Skin of body (tissue), 2 donors: ENCODE data around the gene KLK14. TPM values are rescaled to one million over a fixed set of nuclear protein-coding genes. Genes with fewer than 3 reads are reported as not detected.

Experiments
- DNase-seq: peaks from one replicate; lab custom pipeline; 2025; lab: John Stamatoyannopoulos, UW
- total RNA-seq: library from RNA; depleted of rRNA; stranded (reverse); fragments of >200 nt; gene quantifications from one replicate; pipeline ENCODE4 v1.2.3, GENCODE V29; 2014

KLK14 gene
- 9.5 TPM for total RNA-seq

- DNase-seq = no peak
Observed at GRCh38 chr19:51082611-51083010, at the start of gene KLK14. TSS of gene KLK14 (minus strand) at chr19:51082887. CDS start at chr19:51082614, 273 bp downstream.

- no peak for DNase-seq
Observed at GRCh38 chr19:51131780-51132680, 49.3 kb upstream of the KLK14 start.

GRCh38 chr19:51129716-51130115, 47.0 kb upstream of the KLK14 start:
- DNase-seq = no peak

GRCh38 chr19:51128227-51128626, 45.5 kb upstream of the KLK14 start:
- DNase-seq = no peak

- no peak for DNase-seq
Observed at GRCh38 chr19:51127755-51128154, 45.1 kb upstream of the KLK14 start.

- no peak for DNase-seq
Observed at GRCh38 chr19:51127032-51127431, 44.3 kb upstream of the KLK14 start.

- no peak for DNase-seq
Observed at GRCh38 chr19:51125421-51126075, 42.9 kb upstream of the KLK14 start.

GRCh38 chr19:51124729-51125128, 42.0 kb upstream of the KLK14 start, which contains the start of gene SIGLEC9:
TSS of gene SIGLEC9 (plus strand) at chr19:51124906. CDS start at chr19:51124975, 69 bp downstream.
- DNase-seq = no peak

- DNase-seq = no peak
Observed at GRCh38 chr19:51124216-51124615, 41.5 kb upstream of the KLK14 start.

GRCh38 chr19:51123802-51124201, 41.1 kb upstream of the KLK14 start:
- DNase-seq = no peak

- DNase-seq = no peak
Observed at GRCh38 chr19:51123381-51123800, 40.7 kb upstream of the KLK14 start.

GRCh38 chr19:51122112-51122981, 39.7 kb upstream of the KLK14 start:
- no peak for DNase-seq

- no peak for DNase-seq
Observed at GRCh38 chr19:51121257-51121656, 38.6 kb upstream of the KLK14 start.

- no peak for DNase-seq
Observed at GRCh38 chr19:51120160-51120559, 37.5 kb upstream of the KLK14 start.

- DNase-seq = no peak
Observed at GRCh38 chr19:51119611-51120010, 36.9 kb upstream of the KLK14 start.

GRCh38 chr19:51119101-51119500, 36.4 kb upstream of the KLK14 start:
- DNase-seq = no peak

GRCh38 chr19:51116736-51117286, 34.1 kb upstream of the KLK14 start:
- DNase-seq = no peak

GRCh38 chr19:51114087-51114729, 31.5 kb upstream of the KLK14 start:
- DNase-seq = no peak

- no peak for DNase-seq
Observed at GRCh38 chr19:51111606-51112005, 28.9 kb upstream of the KLK14 start.

- DNase-seq = no peak
Observed at GRCh38 chr19:51110666-51110971, 27.9 kb upstream of the KLK14 start.

GRCh38 chr19:51108805-51109146, 26.1 kb upstream of the KLK14 start:
- no peak for DNase-seq
